Progenitor cell of endocrine pancreas (in vitro differentiated cells): ENCODE results near the gene POFUT2. TPM values are rescaled to one million over a fixed set of nuclear protein-coding genes. Genes with fewer than 3 reads are reported as not detected.
A peak's percentile ranks its signal among the peaks of the same experiment; 100 is the strongest.
"Not testable (repeated sequence)": the region's sequence is repeated elsewhere in the genome, so short reads cannot be mapped to it uniquely, and the experiment has no call there.

Source experiments
- DNase-seq: peaks from one replicate; pipeline ENCODE4 v3.0.0; 2021; ENCODE audit warnings: low spot score; ENCODE audit not compliant: unreplicated experiment
- H3K27ac Mint-ChIP-seq: 2 replicates; pipeline ENCODE4 v1.8.0; 2021; ENCODE audit warnings: mild to moderate bottlenecking, moderate library complexity, mixed read lengths
- H3K27me3 Mint-ChIP-seq: 2 replicates; pipeline ENCODE4 v1.8.0; 2021; ENCODE audit warnings: mixed read lengths
- H3K36me3 Mint-ChIP-seq: 2 replicates; pipeline ENCODE4 v1.8.0; 2022; ENCODE audit warnings: mixed read lengths; ENCODE audit not compliant: insufficient read depth
- H3K4me1 Mint-ChIP-seq: 2 replicates; pipeline ENCODE4 v1.8.0; 2021; ENCODE audit warnings: low read depth, mixed read lengths
- H3K4me3 Mint-ChIP-seq: 2 replicates; pipeline ENCODE4 v1.8.0; 2021; ENCODE audit warnings: low read depth, mild to moderate bottlenecking, moderate library complexity, mixed read lengths
- H3K9me3 Mint-ChIP-seq: 2 replicates; pipeline ENCODE4 v1.8.0; 2021; ENCODE audit warnings: low read depth, mixed read lengths
- CTCF ChIP-seq: fragments of 200-600 bp; sonication (generic); IDR thresholded peaks from one replicate; pipeline ENCODE4 v1.5.0; 2021; ENCODE audit warnings: antibody characterized with exemption, mild to moderate bottlenecking; ENCODE audit not compliant: unreplicated experiment
- total RNA-seq: library from RNA; stranded (reverse); gene quantifications from 2 replicates; pipeline ENCODE4 v1.2.1, GENCODE V29; 2021

Gene POFUT2
- total RNA-seq, 1 donor from 2014 or later: 47.8 TPM

GRCh38 chr21:45308194-45309068 lies 20.7 kb upstream of the POFUT2 start:
- Mint-ChIP-seq H3K27ac (no peak overlapping the region), H3K4me1 (peaks cover 19% of the 10 kb centered on the region), H3K36me3 (peaks cover 2% of the 10 kb centered on the region), H3K27me3 (no peaks in the 10 kb centered on the region), H3K4me3 (no peak overlapping the region), H3K9me3 (no peaks in the 10 kb centered on the region)
- no peak for TF ChIP-seq CTCF
- no peak for DNase-seq

- not testable (repeated sequence) for H3K4me3 Mint-ChIP-seq, H3K27me3 Mint-ChIP-seq, DNase-seq, H3K36me3 Mint-ChIP-seq, H3K9me3 Mint-ChIP-seq
- peak overlapping the region; percentile 63 for H3K27ac Mint-ChIP-seq
- H3K4me1 Mint-ChIP-seq: peaks cover 19% of the 10 kb centered on the region
Observed at GRCh38 chr21:45307597-45308158, 20.0 kb upstream of the POFUT2 start.

- no peak for DNase-seq
- H3K27ac Mint-ChIP-seq: peak overlapping the region; percentile 63
Observed at GRCh38 chr21:45306832-45307571, 19.3 kb upstream of the POFUT2 start.

GRCh38 chr21:45306453-45306831 lies 18.7 kb upstream of the POFUT2 start:
- no peak for TF ChIP-seq CTCF
- Mint-ChIP-seq H3K9me3 (no peaks in the 10 kb centered on the region), H3K27ac (no peak overlapping the region), H3K27me3 (no peaks in the 10 kb centered on the region), H3K4me1 (peaks cover 19% of the 10 kb centered on the region), H3K36me3 (no peaks in the 10 kb centered on the region), H3K4me3 (no peak overlapping the region)
- DNase-seq: no peak

More at GRCh38 chr21:45306832-45307571, 19.3 kb upstream of the POFUT2 start:
- Mint-ChIP-seq H3K4me3 (no peak overlapping the region), H3K36me3 (no peaks in the 10 kb centered on the region), H3K27me3 (no peaks in the 10 kb centered on the region), H3K9me3 (no peaks in the 10 kb centered on the region), H3K4me1 (peaks cover 19% of the 10 kb centered on the region)
- no peak for TF ChIP-seq CTCF

- H3K9me3 Mint-ChIP-seq: no peaks in the 10 kb centered on the region
- no peak for TF ChIP-seq CTCF
- peaks cover 19% of the 10 kb centered on the region for H3K4me1 Mint-ChIP-seq
- no peaks in the 10 kb centered on the region for H3K36me3 Mint-ChIP-seq
- no peak overlapping the region for H3K4me3 Mint-ChIP-seq
- no peak overlapping the region for H3K27ac Mint-ChIP-seq
- H3K27me3 Mint-ChIP-seq: no peaks in the 10 kb centered on the region
- DNase-seq: no peak
Observed at GRCh38 chr21:45305836-45306235, 18.1 kb upstream of the POFUT2 start.
